HG03196 (cell line): ENCODE results near the gene CLPTM1L.
"Not testable (repeated sequence)": the region's sequence is repeated elsewhere in the genome, so short reads cannot be mapped to it uniquely, and the experiment has no call there.

Experiments
- ATAC-seq: cut with Tn5 transposase; IDR thresholded peaks from one replicate; pipeline ENCODE4 v1.9.1; 2021; ENCODE audit not compliant: unreplicated experiment

Gene CLPTM1L

DNA sequence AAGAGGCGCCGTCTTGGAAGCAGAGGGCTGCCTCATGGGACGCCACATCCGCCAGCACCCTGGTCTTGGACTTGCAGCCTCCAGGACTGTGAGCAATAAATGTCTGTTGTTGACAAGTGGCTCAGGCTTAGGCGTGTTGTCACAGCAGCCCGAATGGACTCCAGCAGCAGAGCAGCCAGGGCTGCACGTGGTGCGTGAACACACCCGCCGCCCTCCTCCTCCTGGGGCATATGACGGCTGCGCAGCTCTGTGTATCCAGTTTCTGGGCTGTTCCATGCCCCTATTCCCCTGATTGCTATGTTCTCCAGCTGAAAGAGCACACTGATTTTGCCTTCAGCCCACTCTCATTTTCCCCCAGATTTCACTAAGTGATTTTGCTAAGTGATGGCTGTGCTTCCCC, 36.0 kb upstream of the CLPTM1L start:
- no peak for ATAC-seq

DNA sequence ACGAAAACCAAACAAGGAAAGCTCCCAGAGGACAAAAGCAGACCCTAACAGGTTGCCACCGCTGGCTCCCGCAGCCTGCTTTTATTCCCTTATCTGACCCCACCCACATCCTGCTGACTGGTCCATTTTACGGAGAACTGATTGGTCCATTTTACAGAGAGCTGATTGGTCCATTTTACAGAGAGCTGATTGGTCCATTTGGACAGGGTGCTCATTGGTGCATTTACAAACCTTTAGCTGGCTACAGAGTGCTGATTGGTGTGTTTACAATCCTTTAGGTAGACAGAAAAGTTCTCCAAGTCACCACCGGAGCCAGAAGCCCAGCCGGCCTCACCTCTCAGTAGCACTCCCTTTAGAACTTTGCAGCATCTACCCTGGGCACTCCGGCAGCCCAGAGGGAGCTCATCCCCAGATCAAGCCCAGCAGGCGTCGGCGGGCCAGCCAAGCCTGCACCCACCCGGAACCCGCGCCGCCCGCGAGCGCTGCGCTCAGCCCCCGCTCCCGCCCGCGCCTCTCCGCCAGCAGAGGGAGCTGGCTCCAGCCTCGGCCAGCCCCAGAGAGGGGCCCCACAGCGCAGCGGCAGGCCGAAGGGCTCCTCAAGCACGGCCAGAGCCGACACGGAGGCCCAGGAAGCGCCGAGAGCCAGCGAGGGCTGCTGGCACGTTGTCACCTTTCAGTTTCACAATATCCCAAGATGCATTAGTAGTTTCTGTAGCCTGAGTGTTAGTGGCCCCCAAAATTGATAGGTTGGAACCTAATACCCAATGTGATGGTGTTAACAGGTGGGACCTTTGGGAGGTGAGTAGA, 35.3 kb upstream of the CLPTM1L start:
- ATAC-seq, result peak; percentile 52

DNA sequence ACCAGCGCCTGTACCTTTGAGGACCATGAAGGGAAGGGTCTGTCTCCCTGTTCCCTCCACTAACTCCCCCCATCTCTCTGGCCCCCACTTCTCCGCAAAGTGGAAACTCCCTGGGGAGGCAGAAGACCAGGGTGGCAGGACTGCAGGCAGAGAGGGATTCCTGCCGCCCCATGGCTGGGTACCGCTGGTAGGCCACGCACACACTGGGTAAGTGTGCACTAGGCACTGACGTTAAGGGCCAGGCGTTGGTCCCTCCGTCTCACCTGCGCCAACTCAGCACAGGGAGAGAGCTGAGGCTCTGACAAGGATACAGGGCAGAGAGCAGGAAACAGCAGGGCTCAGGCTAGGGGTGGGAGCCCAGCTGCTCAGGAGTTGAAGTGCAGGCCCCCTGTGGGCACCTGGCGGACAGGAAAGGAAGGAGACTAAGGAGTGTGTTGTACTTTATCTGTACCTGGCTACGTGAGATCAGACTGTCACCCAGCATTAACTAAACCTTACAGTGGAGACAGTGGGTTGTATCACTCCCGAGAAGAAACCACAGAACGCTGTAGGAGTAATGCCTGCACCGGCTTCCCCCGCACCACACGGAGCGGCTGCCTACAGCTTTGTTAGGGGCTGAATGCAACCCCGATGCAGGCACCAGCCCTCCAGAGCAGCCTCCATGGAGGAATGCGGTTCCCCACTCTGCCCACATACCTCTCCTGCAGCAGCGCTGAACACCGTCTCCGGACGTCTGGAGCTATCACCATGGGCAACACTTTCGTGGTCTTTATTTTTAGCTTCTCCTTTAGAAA, 34.2 kb upstream of the CLPTM1L start:
- no peak for ATAC-seq

DNA sequence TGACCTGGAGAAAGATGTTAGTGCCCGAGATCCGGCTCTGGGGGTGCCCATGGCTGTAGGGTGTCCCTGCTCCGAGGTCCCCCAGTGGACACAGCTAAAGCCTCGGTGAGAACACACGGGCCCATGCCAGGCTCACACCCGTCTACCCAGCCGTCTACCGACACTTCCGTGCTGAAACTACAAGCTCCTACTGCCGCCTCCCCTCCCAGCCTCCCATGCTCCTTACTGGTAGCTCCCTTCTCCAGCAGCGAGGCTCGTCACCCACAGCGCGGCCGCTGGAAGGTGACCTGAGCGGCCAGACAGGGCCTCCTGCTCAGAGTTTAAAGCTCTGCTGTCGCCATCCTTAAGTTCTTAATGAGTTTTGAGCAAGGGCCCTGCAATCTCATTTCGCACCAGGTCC, 33.2 kb upstream of the CLPTM1L start:
- ATAC-seq, result no peak

DNA sequence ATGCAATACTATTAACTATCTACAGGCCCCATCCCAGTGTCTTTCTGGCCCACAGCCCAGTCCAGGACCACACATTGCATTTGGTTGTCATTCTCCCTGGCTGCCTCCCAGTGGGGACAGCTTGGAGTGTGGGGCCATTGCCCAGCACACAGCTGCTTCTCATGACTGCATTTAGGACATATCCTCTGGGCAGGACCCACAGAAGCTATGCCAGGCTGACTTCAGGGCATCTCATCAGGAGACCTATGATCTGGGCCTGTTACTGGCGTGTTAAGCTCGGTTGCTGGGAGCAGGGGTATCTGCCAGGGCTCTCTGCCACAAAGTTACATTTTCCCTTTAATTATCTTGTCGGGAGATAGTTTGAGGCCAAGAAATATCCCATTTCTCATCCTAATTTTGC, 32.1 kb upstream of the CLPTM1L start:
- no peak for ATAC-seq

DNA sequence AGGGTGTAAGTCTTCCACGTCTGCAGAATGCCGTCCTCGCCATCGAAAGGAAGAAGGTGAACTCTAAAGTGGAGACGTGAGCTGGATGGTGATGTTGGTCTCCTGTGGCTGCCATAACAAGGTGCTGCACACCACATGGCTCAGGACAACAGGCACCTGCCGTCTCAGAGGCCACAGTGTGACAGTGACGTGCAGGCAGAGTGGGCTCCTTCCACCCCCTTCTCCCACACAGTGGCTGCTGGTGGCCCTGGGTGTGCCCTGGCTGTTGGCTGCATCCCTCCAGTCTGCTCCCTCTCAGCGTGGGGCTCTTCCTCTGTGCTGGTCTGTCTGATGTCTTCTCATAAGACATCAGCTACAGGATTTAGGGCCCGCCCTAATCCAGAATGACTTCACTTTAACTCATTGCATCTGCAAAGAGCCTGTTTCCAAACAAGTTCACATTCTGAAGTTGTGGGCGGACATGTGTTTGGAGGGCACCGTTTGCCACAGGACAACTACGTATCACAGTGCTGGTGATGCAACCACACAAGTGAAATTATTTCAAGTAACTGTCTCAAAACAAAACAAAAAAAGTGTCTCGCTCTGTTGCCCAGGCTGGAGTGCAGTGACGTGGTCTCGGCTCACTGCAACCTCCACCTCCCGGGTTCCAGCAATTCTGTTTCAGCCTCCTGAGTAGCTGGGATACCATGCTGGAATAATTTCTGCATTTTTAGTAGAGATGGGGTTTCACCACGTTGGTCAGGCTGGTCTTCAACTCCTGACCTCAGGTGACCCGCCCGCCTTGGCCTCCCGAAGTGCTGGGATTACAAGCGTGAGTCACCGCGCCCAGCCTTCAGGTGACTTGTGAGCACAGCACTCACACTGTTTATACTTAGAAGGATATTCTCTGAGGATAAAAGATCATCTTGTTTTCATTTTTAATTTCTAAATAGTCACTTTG, 31.2 kb upstream of the CLPTM1L start:
- no peak for ATAC-seq

DNA sequence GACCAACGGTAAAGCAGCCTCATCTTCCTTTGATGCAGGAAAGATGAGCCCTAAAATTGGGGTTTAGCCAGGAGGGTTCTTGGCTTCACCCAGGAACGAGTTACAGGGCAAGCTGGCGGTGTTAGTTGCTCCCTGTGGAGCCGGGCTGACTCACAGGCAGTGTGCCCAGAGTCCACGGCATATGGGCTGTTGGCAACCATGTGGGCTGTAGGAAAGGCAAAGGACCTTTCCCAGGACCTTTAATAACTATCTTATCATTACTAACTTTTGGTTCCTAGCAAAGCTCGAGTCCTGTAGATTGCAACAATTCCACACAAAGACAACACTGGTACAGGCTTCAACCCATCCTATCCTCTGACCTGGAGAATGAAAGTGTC, 29.8 kb upstream of the CLPTM1L start:
- ATAC-seq, result no peak

DNA sequence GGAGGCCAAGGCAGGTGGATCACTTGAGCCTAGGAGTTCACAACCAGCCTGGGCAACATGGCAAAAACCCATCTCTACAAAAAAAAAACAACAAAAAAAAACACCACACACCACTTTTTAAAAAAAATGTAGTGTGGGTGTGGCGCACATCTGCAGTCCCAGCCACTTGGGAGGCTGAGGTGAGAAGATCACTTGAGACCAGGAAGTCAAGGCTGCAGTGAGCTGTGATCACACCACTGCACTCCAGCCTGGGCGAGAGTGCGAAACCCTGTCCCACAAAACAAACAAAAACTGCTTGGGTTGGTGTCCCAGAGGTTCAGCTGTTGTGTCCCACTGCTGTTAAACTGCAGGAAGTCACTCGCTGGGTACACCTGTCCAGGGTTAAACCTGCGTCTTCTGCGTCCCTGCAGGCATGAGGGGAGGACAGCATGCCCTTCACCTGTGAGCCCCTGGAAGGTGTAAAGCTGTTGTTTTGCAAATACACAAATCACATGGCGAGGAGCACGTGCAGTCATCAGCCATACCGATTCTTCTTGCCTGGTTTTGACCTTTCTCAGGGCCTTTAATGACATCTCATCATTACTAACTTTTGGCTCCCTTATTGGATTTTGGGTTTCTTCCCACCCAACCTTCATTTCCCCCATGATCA, 29.3 kb upstream of the CLPTM1L start:
- no peak for ATAC-seq

DNA sequence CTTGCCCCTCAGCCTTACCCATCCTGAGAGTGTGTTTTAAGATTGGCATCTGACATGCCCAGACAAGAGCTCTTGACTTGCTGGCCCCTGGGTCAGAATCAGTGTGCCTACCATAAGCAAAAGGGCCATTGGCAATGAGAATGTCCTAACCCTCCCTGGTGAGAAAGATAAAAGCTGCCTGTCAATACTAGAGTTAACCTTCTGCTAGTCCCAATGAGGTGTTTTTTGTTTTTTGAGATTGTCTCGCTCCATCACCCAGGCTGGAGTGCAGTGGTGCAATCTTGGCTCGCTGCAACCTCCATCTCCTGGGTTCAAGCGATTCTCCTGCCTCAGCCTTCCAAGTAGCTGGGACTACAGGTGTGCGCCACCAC, 27.1 kb upstream of the CLPTM1L start:
- ATAC-seq, result not testable (repeated sequence)

DNA sequence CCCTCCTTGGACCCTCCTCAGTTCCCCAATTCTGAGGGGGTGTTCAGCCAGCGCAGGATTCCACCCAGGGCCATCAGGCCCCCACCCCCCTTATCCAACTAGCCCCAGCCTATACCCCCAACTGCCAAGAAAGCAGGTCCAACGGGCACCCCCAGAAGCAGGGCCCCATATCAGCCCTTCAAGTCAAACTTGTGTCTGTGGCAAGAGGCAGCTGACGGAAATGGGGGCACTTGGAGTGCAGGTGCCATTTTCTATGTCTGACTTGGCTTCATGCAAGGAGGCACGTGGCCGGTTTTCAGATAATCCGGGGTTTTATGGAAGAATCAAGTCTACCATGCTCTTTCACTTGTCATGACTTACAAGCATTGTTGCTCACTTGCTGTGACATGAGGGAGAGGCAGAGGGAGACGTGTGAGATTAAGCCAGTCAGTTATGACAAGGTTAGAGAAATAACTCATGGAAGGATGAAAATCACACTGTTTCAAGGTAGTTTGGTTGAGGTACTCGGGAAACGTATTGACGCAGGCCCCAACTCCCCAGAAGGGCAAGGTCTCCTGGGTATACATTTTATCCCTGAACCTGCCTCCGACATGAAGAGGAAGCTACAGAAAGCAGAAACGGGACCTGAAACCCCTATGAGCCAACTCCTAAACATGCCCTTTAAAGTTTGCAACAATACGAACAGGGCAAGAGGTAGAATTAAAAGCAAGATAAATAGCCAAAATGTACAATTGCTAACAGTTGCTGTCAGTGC, 26.5 kb upstream of the CLPTM1L start:
- no peak for ATAC-seq

DNA sequence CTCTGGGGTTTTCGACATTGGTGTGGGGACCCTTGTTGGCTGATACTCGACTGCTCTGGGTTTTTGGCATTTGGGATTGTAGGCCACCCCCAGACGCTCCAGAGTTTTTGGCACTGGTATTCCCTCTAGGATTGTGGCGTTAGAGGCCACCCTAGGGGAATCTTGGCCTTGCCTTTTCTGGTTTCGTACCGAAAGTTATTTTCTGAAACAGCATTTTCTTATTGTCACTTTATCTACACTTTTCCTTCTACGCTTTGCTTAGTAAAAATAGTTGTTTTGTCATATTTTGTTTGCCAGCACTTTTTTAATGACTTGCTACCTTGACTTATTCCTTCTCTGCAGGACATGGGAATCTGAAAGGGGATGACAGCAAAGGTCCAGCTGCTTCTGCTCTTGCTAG, 25.1 kb upstream of the CLPTM1L start:
- no peak for ATAC-seq

DNA sequence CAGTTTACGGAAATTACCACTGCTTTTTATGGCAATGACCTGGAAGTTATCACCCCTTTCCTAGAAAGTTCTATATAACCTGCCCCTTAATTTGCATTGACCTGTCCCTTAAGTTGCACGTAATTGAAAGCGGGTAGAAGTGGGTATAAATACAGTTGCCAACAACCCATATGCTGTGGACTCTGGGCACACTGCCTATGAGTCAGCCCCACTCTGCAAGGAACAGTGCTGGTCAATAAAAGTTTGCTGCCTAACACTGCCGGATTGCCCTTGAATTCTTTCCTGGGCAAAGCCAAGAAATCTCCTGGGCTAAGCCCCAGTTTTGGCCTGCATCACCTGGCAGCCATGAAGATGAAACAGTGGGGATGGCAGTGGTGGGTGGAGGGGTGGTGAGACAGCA, 23.9 kb upstream of the CLPTM1L start:
- no peak for ATAC-seq

DNA sequence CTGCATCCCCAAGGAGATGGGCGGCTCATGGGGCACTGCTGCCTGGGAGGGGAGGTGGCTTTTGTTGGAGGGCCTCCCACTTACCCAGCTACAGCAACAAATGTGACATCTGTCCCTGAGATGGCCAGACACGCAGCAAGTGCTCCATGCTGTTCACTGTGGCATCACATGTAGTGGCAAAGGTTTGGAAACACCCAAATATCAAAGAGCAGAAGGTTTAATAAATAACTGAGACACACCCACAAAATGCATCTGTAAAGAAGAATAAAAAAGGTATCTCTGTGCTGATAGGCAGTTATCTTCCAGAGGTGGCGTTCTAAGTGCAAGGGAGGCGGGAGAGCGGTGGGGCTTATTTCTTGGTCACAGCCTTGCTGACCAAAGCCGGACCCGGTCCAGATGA, 23.3 kb upstream of the CLPTM1L start:
- no peak for ATAC-seq

DNA sequence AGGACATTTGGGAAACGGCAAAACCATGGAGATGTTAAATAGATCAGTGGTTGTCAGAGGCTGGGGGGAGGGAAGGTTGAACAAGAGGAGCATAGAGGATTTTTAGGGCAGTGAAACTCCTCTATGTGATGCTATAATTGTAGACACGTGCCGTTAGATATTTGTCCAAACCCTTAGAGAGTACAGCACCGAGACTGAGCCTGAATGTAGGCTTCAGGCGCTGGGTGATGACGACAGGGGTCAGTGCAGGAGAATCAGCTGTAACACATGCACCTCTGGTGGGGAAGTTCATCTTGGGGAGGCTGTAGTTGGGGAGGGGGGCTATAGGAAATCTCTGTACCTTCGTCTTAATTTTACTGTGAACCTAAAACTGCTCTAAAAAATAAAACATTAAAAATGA, 22.2 kb upstream of the CLPTM1L start:
- no peak for ATAC-seq

DNA sequence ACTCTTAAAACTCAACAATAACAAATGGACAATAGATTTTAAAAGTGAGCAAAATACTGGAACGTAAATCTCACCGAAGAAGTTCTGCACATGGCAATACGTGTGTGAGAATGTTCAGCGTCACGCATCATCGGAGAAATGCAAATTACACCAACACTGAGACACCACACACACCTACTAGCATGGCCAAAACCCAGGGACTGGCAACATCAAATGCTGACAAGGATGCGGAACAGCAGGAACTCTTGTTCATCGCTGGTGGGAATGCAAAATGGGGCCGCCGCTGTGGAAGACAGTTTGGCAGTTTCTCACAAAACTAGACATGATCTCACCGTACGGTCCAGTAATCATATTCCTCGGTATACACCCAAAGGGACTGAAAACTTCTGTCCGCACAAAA, 21.6 kb upstream of the CLPTM1L start:
- ATAC-seq, result no peak

DNA sequence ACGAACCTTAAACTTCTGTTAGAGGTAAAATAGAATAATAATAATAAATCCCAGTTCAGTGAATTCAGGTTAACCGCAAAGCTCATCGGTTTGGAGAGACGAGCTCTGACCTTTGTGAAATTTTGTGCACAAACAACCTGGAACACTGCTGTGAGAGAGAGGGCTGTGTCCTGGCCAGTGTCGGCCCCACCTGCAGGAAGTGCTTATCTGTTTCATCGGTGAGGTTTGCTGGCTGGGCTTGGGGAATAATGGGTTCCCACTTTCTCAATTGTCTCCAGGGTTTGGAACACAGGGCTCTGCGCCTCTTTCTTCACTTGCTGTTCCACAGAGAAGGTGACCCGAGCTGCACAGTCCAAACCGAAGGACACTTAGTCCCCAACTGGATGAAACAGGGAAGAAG, 19.3 kb upstream of the CLPTM1L start:
- no peak for ATAC-seq

DNA sequence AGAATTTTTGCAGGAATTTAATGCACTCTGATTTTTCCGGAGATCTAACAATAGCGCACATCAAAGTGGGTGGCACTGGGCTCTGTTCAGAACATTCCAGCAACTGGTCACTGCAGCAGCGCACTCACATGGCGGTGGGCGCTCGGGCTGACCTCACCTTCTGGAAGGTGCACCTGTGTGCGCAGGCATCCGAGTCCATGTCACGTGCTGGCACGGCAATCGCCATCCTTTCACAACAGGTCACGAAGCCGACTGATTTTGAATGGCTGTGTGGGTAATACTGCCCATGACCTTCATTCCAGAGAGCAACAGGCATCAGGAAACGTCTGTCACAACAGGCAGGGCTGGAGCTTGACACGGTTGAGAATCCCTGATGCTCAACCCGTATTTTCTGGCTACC, 18.7 kb upstream of the CLPTM1L start:
- no peak for ATAC-seq

DNA sequence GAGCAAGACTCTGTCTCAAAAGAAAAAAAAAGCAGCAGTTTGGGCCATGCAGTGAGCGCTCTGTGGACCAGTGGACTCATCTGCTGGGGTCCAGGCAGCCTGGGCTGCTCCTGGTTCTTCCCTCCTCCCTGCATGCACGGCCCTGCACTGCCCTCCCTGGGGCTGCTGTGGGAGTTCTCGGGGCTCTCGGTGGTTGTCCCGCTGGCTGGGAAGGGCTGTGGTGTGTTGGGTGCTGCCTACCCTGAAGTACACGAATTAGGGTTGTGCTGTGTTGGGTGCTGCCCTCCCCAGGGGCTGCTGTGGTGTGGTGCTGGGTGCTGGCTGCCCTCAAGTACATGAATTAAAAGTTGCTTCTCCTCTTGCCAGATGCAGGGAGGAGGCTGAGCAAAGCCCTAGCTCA, 18.3 kb upstream of the CLPTM1L start:
- ATAC-seq, result no peak

DNA sequence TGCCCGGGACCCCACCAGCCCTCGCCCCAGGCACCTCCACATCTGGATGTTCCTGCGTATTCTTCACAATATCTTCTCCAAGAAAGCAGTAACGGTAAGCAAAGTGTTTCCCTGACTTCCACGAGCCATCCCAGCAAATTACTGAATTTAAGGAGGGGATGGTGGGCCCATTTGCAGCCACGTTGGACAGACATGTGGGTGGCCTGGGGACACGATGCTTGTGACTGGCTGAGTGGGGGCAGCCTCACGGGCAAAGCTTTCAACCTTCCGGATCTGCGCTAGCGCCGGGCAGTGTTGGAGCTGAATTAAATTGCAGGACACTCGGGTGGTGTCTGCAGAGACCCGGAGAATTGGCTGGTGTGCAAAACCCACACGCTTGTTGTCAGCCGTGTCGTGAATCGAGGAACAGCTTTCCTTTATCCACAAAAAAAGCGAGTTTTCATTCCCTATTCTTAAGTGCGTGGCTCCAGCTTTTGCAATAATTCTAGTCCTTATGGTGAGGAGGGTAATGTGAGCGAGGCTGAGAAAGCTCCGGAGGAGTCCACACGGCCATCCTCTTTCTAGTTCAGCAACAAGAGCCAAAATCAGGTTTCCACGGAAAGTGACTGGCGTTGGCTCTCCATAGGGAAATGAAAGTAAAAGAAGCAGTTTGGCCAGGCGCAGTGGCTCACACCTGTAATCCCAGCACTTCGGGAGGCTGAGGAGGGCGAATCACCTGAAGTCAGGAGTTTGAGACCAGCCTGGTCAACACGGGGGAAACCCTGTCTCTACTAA, 17.5 kb upstream of the CLPTM1L start:
- no peak for ATAC-seq

DNA sequence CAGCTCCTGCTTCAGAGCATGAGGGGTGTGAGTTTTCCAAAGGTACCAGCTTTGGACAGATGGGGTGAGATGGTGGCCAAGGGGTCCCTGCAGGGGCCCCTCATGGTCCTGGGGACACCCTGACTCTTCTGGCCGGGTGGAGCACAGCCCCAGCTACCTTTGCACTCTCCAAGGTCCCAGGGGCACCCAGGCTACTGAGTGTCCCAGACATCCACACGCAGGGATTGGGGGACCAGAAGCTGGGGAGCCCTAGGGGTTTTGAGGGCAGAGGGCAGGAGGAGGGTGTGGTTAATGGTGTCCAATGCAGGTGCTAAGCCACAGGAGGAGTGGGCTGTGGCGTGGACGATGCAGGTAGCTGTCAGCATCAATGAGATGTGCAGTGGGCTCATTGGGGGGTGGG, 16.0 kb upstream of the CLPTM1L start:
- ATAC-seq, result no peak
